HepG2 (cell line): Measurements from ENCODE around the gene FLAD1. TPM values are rescaled to one million over a fixed set of nuclear protein-coding genes. Genes with fewer than 3 reads are reported as not detected.

Experiments used
- AHR ChIP-seq: IDR thresholded peaks from 2 replicates; pipeline ENCODE4 v1.6.1; 2018; ENCODE audit warnings: missing genetic modification reagents, missing compliant biosample characterization
- BORCS8-MEF2B ChIP-seq: sonication (generic); formaldehyde crosslinking; IDR thresholded peaks from 2 replicates; pipeline ENCODE4 v1.8.0; 2022; ENCODE audit warnings: mild to moderate bottlenecking, missing genetic modification reagents
- CBFB ChIP-seq: sonication (generic); formaldehyde crosslinking; IDR thresholded peaks from 2 replicates; pipeline ENCODE4 v1.4.0; 2020; ENCODE audit warnings: missing genetic modification reagents
- CBX2 ChIP-seq, 2 experiments: fragments of 200-600 bp in 1 of 2; sonication (generic); formaldehyde crosslinking in 1 of 2; IDR thresholded peaks; 2 replicates each; pipeline versions ENCODE4 v1.7.0 to v1.8.1; 2018 to 2022; ENCODE audit warnings: low read depth in 2 of 2, low read length in 1 of 2, mild to moderate bottlenecking in 1 of 2, missing genetic modification reagents in 1 of 2
- CHD2 ChIP-seq: IDR thresholded peaks from 2 replicates; pipeline ENCODE4 v1.6.1; 2011; ENCODE audit warnings: low read depth, low read length, improper control_type of control experiment
- CTCF ChIP-seq: sonication (generic); formaldehyde crosslinking; IDR thresholded peaks from 2 replicates; pipeline ENCODE4 v1.5.0; 2020; ENCODE audit warnings: mild to moderate bottlenecking, missing genetic modification reagents, moderate library complexity
- GMEB1 ChIP-seq: sonication (generic); formaldehyde crosslinking; IDR thresholded peaks from 2 replicates; pipeline ENCODE4 v1.5.1; 2020; ENCODE audit warnings: missing genetic modification reagents, mild to moderate bottlenecking, borderline replicate concordance
- GPBP1L1 ChIP-seq: sonication (generic); formaldehyde crosslinking; IDR thresholded peaks from 2 replicates; pipeline ENCODE4 v1.5.0; 2020; ENCODE audit warnings: mild to moderate bottlenecking, missing genetic modification reagents
- HDAC1 ChIP-seq: sonication (generic); formaldehyde crosslinking; IDR thresholded peaks from 2 replicates; pipeline ENCODE4 v1.5.1; 2020; ENCODE audit warnings: mild to moderate bottlenecking, missing genetic modification reagents
- MIER2 ChIP-seq: IDR thresholded peaks from 2 replicates; pipeline ENCODE4 v1.6.1; 2016; ENCODE audit warnings: missing biosample characterization, missing genetic modification reagents
- MTF1 ChIP-seq: sonication (generic); formaldehyde crosslinking; IDR thresholded peaks from 2 replicates; pipeline ENCODE4 v1.5.0; 2020; ENCODE audit warnings: missing genetic modification reagents
- NFKBIZ ChIP-seq: IDR thresholded peaks from 2 replicates; pipeline ENCODE4 v1.6.1; 2018; ENCODE audit warnings: missing genetic modification reagents, missing compliant biosample characterization
- PAF1 ChIP-seq: IDR thresholded peaks from 2 replicates; pipeline ENCODE4 v1.6.1; 2016; ENCODE audit warnings: missing genetic modification reagents, missing compliant biosample characterization
- SMAD3 ChIP-seq: sonication (generic); formaldehyde crosslinking; IDR thresholded peaks from 2 replicates; pipeline ENCODE4 v1.4.0; 2020; ENCODE audit warnings: missing genetic modification reagents
- ZBTB46 ChIP-seq: sonication (generic); formaldehyde crosslinking; IDR thresholded peaks from 2 replicates; pipeline ENCODE4 v1.4.0; 2020; ENCODE audit warnings: mild to moderate bottlenecking, missing genetic modification reagents, borderline replicate concordance
- ZEB1 ChIP-seq: IDR thresholded peaks from 2 replicates; pipeline ENCODE4 v1.6.1; 2012; ENCODE audit warnings: mild to moderate bottlenecking, low read depth, inconsistent platforms; ENCODE audit not compliant: insufficient replicate concordance
- ZMYM4 ChIP-seq: sonication (generic); formaldehyde crosslinking; IDR thresholded peaks from 2 replicates; pipeline ENCODE4 v1.8.1; 2023; ENCODE audit warnings: mild to moderate bottlenecking, missing genetic modification reagents
- ZNF263 ChIP-seq: sonication (generic); formaldehyde crosslinking; IDR thresholded peaks from 2 replicates; pipeline ENCODE4 v1.4.0; 2020; ENCODE audit warnings: missing genetic modification reagents
- ZNF501 ChIP-seq: sonication (generic); formaldehyde crosslinking; IDR thresholded peaks from 2 replicates; pipeline ENCODE4 v1.5.1; 2020; ENCODE audit warnings: mild to moderate bottlenecking, moderate library complexity, missing genetic modification reagents
- ZNF564 ChIP-seq: sonication (generic); formaldehyde crosslinking; IDR thresholded peaks from 2 replicates; pipeline ENCODE4 v1.8.1; 2023; ENCODE audit warnings: mild to moderate bottlenecking, missing genetic modification reagents
- ZNF589 ChIP-seq: sonication (generic); formaldehyde crosslinking; conservative IDR thresholded peaks from 2 replicates; pipeline ENCODE4 v1.8.0; 2022; ENCODE audit warnings: mild to moderate bottlenecking, moderate library complexity, missing genetic modification reagents
- ZNF746 ChIP-seq: sonication (generic); formaldehyde crosslinking; IDR thresholded peaks from 2 replicates; pipeline ENCODE4 v1.8.0; 2022; ENCODE audit warnings: mild to moderate bottlenecking, missing genetic modification reagents
- polyA plus RNA-seq, 8 experiments: library from polyadenylated mRNA; depleted of rRNA in 3 of 8; stranded (reverse) in 7 of 8; unstranded in 1 of 8; fragments of >200 nt; fragmentation: Illumina TruSeq in 4 of 8; extraction: Trizol in 4 of 8; gene quantifications; 2 replicates each; pipeline versions ENCODE4 v1.2.1 to v1.2.3, GENCODE V29; 2011 to 2016; ENCODE audit warnings: low read depth in 4 of 8, missing spikeins in 1 of 8, mixed read lengths in 1 of 8; ENCODE audit not compliant: insufficient read depth in 1 of 8
- total RNA-seq, 5 experiments: library from RNA; depleted of rRNA; stranded (reverse); fragments of >200 nt; fragmentation: Illumina TruSeq; extraction: Trizol; gene quantifications; 2 replicates each; pipeline ENCODE4 v1.2.3, GENCODE V29; 2016; ENCODE audit warnings: low read depth in 1 of 5

FLAD1 gene
- total and polyA plus RNA-seq, 2 of the 13 experiments (the other 11 are each of a cell fraction or from before 2014, with no cell fraction given), result 25.9 to 32.8 TPM

GRCh38 chr1:154937085-154937987 is 45.8 kb upstream of the FLAD1 start (continued):
- TF ChIP-seq CTCF (CRISPR knock-in tag), result peak; percentile 20; the same call in 1 of the 2 replicates
- peak; percentile 1 for TF ChIP-seq ZEB1
- TF ChIP-seq PAF1 (CRISPR knock-in tag), result no peak
- no peak for TF ChIP-seq ZNF746 (CRISPR knock-in tag)
- no peak for TF ChIP-seq ZNF589
- no peak for TF ChIP-seq NFKBIZ (CRISPR knock-in tag)
- TF ChIP-seq ZNF564 (CRISPR knock-in tag), result no peak
- TF ChIP-seq CBFB (CRISPR knock-in tag), result no peak
- TF ChIP-seq SMAD3 (CRISPR knock-in tag), result 0 out of 2 replicates have a peak, but pooled peaks have one; percentile 19
- TF ChIP-seq ZNF263 (CRISPR knock-in tag), result no peak
- no peak for TF ChIP-seq AHR (CRISPR knock-in tag)
- TF ChIP-seq MTF1 (CRISPR knock-in tag), result no peak
- no peak for TF ChIP-seq ZBTB46 (CRISPR knock-in tag)
- TF ChIP-seq CHD2, result peak; percentile 24; the same call in 1 of the 2 replicates
- TF ChIP-seq GMEB1 (CRISPR knock-in tag), result peak; percentile 32; the same call in 1 of the 2 replicates
- peak; percentile 90; the same call in 1 of the 2 replicates for TF ChIP-seq CBX2 (IDR thresholded peaks at IDR 0.05; ENCODE audit: low read depth, low read length)
- no peak for TF ChIP-seq CBX2 (CRISPR knock-in tag; IDR thresholded peaks at IDR 0.05; ENCODE audit: low read depth)
- TF ChIP-seq ZNF501, result peak; percentile 21; the same call in 1 of the 2 replicates
- TF ChIP-seq BORCS8-MEF2B (CRISPR knock-in tag), result no peak
- TF ChIP-seq HDAC1 (CRISPR knock-in tag), result no peak
- TF ChIP-seq GPBP1L1, result no peak
- TF ChIP-seq MIER2, result 0 out of 2 replicates have a peak, but pooled peaks have one; percentile 6
- no peak for TF ChIP-seq ZMYM4
